Measurements from ENCODE around the gene COLQ.
"Not testable (repeated sequence)": the region's sequence is repeated elsewhere in the genome, so short reads cannot be mapped to it uniquely, and the experiment has no call there.

COLQ gene

GRCh38 chr3:15536856-15537255, 15.3 kb upstream of the COLQ start:
- in situ Hi-C loops (cut with HindIII; ENCODE audit: low sequenced_read_pairs) = loop anchor here (25.0 kb wide), 1 partner anchor 275 kb away; no protein-coding TSS in a partner anchor
- TF ChIP-seq CTCF (IDR thresholded peaks at IDR 0.05; ENCODE audit: low read depth, low read length, missing control alignments) = no peak
- no peak overlapping the region for H3K4me3 ChIP-seq (ENCODE audit: low read depth, low read length)
- DNase-seq (ENCODE audit: low read depth) = no peak

- TF ChIP-seq CTCF (IDR thresholded peaks at IDR 0.05; ENCODE audit: low read depth, low read length, missing control alignments) = no peak
- in situ Hi-C loops (cut with HindIII; ENCODE audit: low sequenced_read_pairs) = loop anchor here (25.0 kb wide), 1 partner anchor 273 kb away; no protein-coding TSS in a partner anchor
- no peak overlapping the region for H3K4me3 ChIP-seq (ENCODE audit: low read depth, low read length)
- no peak for DNase-seq (ENCODE audit: low read depth)
Measured at GRCh38 chr3:15535732-15536131, 14.2 kb upstream of the COLQ start.

GRCh38 chr3:15532614-15533013, 11.1 kb upstream of the COLQ start:
- in situ Hi-C loops (cut with HindIII; ENCODE audit: low sequenced_read_pairs) = loop anchor here (25.0 kb wide), 1 partner anchor 270 kb away; no protein-coding TSS in a partner anchor
- not testable (repeated sequence) for H3K4me3 ChIP-seq (ENCODE audit: low read depth, low read length); DNase-seq (ENCODE audit: low read depth)

GRCh38 chr3:15531346-15531745, 9.8 kb upstream of the COLQ start:
- TF ChIP-seq CTCF (IDR thresholded peaks at IDR 0.05; ENCODE audit: low read depth, low read length, missing control alignments) = no peak
- H3K4me3 ChIP-seq (ENCODE audit: low read depth, low read length) = no peak overlapping the region
- no peak for DNase-seq (ENCODE audit: low read depth)
- in situ Hi-C loops (cut with HindIII; ENCODE audit: low sequenced_read_pairs) = loop anchor here (25.0 kb wide), 1 partner anchor 269 kb away; no protein-coding TSS in a partner anchor

- no peak overlapping the region for H3K4me3 ChIP-seq (ENCODE audit: low read depth, low read length)
- in situ Hi-C loops (cut with HindIII; ENCODE audit: low sequenced_read_pairs) = loop anchor here (25.0 kb wide), 1 partner anchor 267 kb away; no protein-coding TSS in a partner anchor
- TF ChIP-seq CTCF (IDR thresholded peaks at IDR 0.05; ENCODE audit: low read depth, low read length, missing control alignments) = no peak
- DNase-seq (ENCODE audit: low read depth) = no peak
Measured at GRCh38 chr3:15528854-15529537, 7.5 kb upstream of the COLQ start.

GRCh38 chr3:15527031-15527459, 5.5 kb upstream of the COLQ start:
- no peak overlapping the region for H3K4me3 ChIP-seq (ENCODE audit: low read depth, low read length)
- DNase-seq (ENCODE audit: low read depth) = no peak
- in situ Hi-C loops (cut with HindIII; ENCODE audit: low sequenced_read_pairs) = loop anchor here (25.0 kb wide), 1 partner anchor 265 kb away; no protein-coding TSS in a partner anchor

More at GRCh38 chr3:15527031-15527459, 5.5 kb upstream of the COLQ start:
- peak; percentile 27 for TF ChIP-seq CTCF (IDR thresholded peaks at IDR 0.05; ENCODE audit: low read depth, low read length, missing control alignments)
